ENCODE data around the gene DRD3.

The DRD3 gene

DNA sequence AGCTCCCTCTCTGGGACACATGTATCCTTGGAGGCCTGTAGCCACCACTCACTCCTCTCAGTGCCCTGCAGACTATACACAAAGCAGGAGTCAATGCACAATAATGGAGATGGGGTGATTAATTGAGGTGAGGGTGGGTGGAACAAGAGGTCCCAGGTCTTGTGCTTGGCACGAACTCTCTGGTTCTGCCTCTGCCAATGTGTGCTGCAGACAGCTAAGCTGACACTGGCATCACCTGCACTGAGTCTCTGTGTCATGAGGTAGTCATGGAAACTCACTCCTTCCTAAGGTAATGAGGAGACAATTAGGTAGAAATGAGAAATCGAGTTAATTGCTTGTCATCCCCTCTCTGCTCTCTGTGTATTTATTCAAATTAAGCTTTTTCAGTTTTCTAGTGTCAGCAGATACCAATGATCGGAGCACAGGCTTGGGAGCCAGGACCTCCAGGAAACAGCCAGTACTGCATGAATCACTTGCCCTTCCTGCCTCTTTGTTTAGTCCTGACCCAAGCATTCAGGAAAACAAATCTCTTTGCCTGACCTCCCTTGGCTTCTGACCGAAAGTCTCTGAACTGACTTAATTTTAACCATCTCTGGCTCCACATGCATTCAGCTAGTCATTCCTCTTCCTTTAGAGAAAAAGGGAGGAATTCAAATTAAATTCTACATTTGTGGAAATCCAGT lies 56.7 kb downstream of the DRD3 start:
- DNase-seq (ENCODE audit: low spot score) = no peak

DNA sequence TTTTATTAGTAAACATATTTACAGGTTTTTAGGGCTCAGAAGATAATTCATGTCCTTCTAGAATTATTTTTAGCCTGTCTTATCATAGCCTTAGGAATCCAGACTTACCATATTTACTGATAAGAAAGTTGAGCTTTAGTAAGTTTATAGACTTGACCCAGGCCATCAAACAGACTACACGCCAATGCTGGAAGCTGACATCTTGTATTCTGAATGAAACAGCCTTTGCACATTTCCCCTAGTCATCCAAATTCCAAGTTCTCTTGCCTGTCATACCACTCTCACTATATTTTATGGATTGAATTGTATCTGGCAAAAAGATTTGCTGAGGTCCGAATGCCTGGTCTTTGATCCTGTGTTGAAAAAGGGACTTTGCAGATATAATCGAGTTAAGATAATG lies 58.6 kb downstream of the DRD3 start:
- DNase-seq (ENCODE audit: low spot score) = peak; percentile 50

DNA sequence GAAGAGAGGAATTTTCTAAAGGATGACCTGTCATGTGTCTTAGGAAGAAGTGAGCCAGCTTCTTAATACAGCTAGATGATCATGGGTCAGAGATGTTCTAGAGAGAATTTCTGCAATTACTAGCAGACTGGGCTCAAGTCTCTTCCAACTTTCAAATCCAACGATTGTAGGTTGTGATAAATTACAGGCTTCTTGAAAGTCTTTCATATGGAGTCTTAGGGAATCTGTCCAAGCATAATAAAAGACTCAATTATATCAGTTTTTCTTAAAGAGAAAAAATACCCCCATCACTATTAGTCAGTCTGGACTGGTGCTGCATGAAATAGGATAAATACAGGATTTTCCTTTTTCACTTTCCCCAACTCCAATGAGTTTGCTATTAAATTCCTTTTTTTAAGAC lies 59.1 kb downstream of the DRD3 start:
- no peak for DNase-seq (ENCODE audit: low spot score)

DNA sequence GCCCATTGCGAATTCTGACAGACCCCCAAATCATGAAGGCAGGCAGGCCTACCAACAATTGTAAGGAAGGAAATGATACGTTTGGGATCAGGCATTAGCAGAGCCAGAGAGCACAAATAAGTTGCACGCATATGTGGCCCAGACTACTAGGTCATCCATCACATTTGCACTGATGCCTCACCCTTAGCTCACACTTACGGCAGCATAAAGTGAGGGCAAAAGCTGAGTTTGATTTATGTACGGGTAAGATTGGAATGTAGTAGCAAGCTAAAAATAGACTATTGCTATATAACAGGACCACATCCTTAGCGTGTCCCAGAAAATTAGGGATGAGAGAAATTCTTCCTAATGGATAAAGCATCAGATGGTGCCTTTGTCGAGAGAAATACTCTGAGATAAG lies 63.7 kb downstream of the DRD3 start:
- no peak for DNase-seq (ENCODE audit: low spot score)

DNA sequence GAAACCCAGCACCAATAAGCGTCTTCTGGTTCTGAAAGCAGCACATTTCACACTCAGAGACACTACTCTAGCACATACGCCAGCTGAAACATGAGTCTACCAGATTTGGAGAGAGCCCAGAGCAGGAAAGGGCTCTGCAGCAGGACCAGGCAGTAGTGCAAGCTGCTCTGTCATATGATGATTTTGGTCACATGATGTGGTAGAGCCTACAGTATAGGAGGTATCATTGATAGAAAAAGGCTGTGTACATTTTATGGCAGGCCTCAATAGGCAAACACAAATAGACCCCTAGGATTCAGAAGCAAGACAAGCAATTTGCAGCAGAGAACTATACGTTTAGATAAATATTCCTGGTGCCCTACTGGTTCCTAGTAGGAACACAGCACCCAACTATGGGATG lies 64.1 kb downstream of the DRD3 start:
- no peak for DNase-seq (ENCODE audit: low spot score)

DNA sequence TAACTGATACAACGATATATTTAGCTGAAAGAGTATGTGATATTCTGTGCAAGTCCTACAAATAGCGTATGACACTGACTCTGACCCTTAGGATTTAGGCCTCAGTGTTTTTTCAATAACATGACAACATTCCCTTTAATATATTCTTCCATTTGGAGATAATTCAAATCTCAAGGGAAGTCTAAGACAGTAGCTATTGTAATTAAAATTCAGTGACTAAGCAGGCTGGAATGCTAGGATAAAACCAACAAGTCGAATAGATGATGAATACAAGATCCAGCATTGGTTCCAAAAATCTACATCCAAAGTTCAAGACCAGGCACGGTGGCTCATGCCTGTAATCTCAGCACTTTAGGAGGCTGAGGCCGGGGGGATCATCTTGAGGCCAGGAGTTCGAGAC lies 66.2 kb downstream of the DRD3 start:
- DNase-seq (ENCODE audit: low spot score) = no peak

DNA sequence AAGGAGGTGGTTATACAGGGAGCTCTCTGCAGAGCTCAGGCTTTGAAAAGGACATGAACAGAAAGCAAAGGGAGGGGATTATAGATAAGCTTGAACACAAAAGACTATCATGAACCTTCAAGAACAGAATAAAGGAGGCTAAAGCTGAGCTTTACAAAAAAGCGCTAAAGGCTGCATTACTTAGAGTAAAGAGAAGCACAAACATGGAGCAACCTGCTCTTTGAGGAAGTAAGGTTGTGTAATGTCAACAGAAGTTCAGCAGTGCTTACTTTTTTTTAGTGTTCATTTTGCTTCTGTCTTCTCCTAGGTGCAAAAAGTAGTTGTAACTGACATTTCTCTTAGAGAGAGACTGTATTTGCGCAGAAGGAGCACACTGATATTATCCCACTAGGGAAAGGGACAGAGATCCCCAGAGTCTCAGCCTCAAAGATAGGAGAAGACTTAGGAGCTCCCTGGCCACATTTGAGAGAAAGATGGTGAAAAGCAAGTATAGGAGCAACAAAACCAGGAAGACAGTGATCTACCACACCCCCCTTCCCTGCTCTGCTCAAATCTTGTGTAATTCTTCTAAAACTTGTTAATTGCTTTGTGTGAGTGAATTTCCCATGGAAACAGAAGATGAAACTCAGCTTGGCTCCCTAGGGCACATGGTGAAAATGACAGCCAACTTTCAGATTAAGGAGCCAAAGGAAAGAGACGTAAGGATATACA lies 67.6 kb downstream of the DRD3 start:
- no peak for DNase-seq (ENCODE audit: low spot score)

DNA sequence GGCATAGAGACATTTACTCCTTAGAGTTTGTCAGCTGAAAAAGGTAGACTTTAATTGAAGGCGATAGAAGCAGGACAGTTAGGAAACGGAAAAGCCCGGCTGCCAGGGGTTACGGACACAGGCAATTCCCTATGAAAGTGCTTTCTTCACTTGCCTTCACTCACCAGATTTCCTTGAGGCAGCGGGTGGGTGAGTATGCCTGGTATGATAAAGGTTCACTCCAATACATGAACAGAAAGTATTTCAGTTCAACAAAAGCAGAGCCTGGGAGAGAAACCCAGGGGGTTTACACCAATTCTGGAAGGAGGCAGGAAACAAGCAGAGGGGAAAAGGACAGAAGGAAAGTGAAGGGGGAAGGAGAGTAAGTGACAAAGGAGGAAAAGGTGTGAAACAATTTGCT lies 68.4 kb downstream of the DRD3 start:
- DNase-seq (ENCODE audit: low spot score) = no peak

DNA sequence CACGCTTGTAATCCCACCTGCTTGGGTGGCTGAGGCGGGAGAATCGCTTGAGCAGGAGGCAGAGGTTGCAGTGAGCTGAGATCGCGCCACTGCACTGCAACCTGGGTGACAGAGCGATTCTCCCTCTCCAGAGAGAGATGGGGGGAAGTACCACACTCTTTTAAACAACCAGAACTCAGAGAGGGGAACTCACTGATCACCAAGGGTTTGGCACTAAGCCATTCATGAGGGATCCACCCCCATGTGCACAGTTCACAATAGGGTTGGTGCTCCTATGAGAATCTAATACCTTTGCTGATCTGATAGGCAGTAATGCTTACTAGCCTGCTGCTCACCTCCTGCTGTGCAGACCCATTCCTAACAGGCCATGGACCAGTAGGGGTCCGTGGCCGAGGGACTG lies 70.7 kb downstream of the DRD3 start:
- no peak for DNase-seq (ENCODE audit: low spot score)

DNA sequence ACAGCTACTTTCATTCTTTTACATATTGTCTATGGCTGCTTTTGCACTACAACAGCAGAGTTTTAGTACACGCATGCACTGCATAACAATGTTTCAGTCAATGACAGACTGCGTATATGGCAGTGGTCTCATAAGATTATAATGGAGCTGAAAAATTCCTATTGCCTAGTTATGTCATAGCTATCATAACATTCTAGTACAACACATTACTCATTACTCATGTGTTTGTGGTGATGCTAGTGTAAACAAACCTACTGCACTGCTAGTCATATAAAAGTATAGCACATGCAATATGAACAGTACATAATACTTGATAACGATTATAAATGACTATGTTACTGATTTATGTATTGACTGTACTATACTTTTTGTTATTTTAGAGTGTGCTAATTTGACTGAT lies 74.4 kb downstream of the DRD3 start:
- no peak for DNase-seq (ENCODE audit: low spot score)

DNA sequence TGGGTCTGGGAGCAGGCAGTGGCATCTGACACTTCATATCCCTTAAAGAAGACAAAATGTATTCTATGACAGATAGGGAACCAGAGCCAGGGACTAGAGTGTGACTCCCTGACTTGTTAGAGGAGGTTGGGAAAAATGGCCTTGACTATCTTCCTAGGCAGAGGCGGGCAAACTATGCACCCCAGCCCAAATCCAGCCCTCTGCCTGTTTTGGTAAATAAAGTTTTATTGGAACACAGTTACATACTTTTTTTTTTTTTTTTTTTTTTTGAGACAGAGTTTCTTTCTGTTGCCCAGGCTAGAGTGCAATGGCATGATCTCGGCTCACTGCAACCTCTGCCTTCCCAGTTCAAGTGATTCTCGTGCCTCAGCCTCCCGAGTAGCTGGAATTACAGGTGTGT lies 75.0 kb downstream of the DRD3 start:
- DNase-seq (ENCODE audit: low spot score) = no peak

DNA sequence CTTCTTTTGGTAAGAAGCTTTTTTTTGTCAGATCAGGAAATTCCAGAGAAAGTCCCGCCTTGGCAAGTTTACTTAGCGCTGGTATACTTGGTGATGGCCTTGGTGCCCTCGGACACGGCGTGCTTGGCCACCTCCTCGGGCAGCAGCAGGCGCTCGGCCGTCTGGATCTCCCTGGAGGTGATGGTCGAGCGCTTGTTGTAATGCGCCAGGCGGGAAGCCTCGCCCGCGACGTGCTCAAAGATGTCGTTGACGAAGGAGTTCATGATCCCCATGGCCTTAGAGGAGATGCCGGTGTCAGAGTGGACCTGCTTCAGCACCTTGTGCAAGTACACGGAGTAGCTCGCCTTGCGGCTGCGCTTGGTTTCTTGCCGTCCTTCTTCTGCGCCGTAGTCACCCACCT lies 75.7 kb downstream of the DRD3 start:
- DNase-seq (ENCODE audit: low spot score) = no peak

DNA sequence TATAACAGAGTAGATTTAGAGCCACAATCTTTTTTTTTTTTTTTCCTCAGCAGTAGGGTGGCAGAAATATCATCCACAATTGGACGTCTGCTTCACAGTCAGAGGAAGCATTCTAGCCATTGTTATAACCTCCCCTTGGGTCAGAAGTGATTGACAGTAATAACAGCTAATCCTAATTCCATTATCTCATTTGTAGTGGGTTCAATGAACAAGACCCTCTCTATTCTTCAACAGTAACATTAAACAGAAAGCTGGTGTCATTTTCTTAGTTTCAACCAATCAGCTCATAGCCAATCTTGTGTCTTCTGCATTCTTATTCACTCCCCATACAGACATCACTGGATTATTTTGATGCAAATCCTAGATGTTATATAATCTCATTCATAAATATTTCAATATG lies 77.8 kb downstream of the DRD3 start:
- no peak for DNase-seq (ENCODE audit: low spot score)

DNA sequence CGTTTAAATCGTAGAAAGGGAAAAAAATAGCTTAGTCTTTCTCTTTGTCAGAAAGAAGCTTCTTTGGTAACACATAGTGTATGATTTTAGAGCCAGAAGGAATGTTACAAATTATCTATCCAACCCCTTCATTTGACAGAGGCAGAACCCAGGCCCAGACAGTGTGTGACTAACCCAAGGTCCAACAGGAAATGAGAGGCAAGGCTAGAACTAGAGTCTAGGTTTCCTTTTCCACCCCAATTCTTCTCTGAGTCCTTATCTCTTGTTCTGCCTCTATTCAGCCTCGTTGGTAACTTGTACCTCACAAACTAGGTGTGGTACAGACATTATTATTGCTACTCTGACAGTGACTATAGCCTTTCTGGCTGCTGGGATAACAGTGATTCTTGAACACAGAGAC lies 83.1 kb downstream of the DRD3 start:
- DNase-seq (ENCODE audit: low spot score) = no peak

DNA sequence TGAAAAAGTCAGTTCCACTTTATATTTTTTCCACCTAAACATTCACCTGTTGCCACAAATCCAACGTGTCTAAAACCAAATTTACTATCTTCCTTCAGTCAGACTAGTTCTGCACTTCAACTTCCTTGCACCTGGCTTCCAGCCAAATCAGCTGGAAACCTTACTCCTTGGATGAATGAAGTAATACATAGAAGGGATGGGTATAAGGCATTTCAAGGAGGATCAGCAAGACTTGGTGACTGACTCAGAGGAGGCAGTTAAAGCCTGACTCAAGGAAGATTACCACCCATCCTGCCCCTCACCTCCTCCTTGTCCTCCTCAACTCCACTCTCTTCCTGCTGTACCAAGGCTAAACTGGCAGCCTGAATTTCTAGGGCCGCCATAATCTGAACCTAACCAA lies 85.3 kb downstream of the DRD3 start:
- no peak for DNase-seq (ENCODE audit: low spot score)

DNA sequence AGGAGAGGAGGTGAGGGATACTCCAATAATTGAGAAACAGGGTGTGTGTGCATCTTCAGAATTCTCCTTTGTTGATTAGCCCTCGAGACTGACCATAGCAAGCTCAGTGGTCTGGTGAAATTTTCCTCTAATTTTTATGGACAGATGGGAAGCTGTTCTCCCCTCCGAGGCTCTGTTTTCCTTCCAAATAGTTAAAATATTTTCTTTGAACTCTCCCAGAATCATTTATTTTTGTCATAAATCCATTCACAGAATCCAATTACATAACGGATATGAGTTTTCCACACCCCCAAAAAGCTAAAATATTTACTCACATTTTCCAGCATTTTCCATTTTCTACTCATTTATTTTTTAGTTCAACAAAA lies 85.9 kb downstream of the DRD3 start:
- no peak for DNase-seq (ENCODE audit: low spot score)

DNA sequence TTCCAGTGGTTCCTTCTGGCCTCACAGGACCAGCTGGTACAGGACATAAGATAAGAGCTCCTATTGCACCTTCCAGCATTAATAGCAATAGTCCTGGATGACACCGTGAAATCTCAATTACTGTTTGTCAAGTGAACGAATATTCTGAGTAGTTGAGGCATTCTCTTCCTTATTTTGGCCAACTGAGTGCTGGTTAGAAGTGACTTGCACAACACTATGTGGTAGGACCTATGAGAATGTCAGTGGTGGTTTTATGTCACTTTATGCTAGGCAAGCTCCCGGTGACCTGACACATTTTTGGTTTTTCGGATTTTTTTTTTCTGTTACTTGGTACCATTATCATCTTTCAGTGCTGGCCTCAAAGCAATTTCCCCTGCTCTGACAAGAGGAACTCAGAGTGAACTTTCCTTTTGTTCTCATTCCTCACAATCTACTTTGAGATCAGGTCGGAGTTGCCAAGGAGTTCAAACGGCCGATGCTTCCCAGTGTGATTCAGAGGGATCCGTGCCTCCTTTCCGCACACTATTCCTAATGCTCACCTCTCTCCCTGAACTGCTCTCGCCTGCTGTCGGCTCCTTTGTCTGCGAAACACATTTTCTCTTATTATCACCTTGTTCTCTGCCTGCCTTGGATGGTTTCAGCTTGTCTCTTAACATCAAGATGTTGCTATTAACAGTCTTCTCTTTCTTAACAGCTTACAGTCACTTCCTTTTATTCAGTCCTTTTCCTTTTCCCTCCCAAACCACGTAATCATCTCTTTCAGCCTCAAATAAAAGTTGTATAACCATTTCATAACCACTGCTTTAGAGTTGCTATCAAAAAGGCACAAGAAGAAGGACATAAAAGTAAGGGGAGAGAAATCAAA lies 86.5 kb downstream of the DRD3 start:
- DNase-seq (ENCODE audit: low spot score) = no peak

DNA sequence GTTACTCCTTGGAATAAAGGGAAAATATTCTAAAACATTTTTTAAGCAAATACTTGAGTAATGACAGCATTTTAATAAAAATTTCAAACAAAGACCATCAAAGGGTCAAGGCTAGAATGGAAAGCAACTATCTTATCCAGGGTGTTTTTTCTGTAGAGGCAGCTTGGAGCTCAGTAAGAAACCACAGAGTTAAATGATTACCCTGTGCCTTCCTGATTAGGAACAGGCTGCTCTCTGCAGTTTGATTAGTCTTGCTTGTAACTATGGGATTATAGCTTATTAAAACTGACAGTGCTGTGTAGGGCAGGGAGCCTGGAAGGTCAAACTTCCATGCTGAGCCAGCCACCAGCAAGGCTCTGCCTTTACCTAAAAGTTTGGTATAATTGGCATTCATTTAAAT lies 89.2 kb downstream of the DRD3 start:
- DNase-seq (ENCODE audit: low spot score) = no peak

DNA sequence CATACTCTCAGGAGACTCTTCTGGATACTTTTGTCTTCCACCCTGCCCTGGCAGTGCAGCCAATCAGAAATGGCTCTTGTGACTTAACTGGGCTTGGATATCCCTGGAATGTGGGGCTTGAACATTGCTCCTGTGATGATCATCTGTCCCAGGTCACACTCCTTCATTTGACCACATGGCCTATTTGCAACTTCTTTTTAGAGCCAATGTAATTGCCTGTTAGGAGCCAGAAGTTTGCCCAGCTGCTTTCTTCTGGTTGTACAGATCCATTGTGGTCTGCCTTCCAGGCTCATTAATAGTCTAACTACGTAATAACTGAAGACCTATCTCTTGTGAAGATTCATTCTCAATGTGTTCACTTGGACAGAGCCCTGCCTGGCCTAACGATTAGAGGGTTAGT lies 92.5 kb downstream of the DRD3 start:
- DNase-seq (ENCODE audit: low spot score) = no peak

DNA sequence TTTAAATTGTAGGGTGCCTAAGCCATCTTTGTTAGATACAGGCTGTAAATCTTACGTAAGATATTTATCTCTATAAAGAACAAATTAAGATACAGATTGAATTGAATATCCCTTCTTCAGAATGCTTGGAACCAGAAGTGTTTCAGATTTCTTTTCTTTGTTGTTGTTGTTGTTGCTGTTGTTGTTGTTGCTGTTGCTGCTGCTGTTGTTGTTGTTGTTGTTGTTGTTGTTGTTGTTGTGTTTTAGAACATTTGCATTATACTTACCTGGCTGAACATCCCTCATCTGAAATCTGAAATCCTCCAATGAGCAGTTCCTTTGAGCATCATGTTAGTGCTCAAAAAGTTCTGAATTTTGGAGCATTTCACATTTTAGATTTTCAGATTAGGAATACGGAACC lies 95.7 kb downstream of the DRD3 start:
- DNase-seq (ENCODE audit: low spot score) = no peak

DNA sequence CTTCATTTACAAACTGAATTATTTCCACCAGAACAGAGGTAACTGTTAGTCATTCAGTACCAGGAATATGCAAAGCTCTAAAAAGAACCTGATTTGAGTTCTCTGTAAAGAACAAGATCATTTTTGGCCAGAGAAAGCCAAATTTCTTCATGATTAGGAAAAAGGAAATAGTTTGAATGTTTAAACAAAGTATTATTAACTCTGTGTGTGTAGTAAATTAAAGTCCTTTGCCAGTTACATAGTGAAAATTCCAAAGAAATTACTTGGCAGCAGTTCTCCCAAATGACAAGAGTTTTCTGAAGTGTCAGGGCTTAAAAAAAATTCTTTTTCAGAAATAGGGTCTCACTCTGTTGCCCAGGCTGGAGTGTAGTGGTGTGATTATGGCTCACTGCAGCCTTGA lies 97.8 kb downstream of the DRD3 start:
- no peak for DNase-seq (ENCODE audit: low spot score)

DNA sequence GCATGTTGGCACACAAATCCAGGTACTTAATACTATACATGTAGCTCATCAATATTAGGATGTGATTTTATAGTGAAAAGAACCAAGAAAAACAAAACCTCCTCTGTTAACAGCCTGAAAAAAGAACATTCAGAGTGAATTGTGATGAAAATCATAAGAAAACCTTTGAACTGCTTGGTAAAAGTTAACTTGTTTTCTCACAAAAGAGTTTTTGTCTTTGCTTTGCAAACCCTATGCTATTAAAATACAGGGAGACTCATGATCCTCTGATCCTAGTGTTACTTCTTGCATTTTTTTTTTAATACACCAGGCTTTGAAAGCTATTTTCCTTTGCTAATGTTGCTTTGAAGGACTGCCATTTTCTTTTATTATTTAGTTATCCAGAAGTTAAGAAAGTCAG lies 98.7 kb downstream of the DRD3 start:
- no peak for DNase-seq (ENCODE audit: low spot score)

DNA sequence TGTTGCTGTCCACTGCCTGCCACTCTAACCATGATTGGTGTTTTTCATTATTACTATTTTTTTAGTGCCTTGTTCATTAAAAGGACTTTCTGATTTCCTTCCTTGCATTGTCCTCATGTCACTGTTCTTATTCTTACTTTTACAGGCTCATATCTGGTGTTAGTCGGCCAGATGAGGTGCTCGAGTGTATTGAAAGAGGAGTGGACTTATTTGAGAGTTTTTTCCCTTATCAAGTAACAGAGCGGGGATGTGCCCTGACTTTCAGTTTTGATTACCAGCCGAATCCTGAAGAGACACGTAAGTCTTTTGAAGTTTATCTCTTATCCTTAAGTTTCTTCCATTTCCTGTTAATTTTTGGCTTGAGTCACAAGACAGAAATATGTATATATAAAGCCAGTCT lies 99.1 kb downstream of the DRD3 start:
- DNase-seq (ENCODE audit: low spot score) = no peak
